Pancreas (tissue), 10 donors: ENCODE measurements around the gene MRPS5. TPM values are rescaled to one million over a fixed set of nuclear protein-coding genes. Genes with fewer than 3 reads are reported as not detected.

Source experiments
- ATAC-seq, 4 donors: fragments of 200-7000 bp; cut with Tn5 transposase; one replicate each; pipeline versions ENCODE4 v1.8.0 to v1.9.1; 2020; ENCODE audit warnings: mild to moderate bottlenecking in 4 of 4, moderate library complexity in 4 of 4
- DNase-seq, 6 donors: peaks; one replicate each; pipeline ENCODE4 v3.0.0-alpha.2; 2020
- FAIRE-seq: peaks from 2 replicates; lab custom pipeline; 2012; peaks lifted over from hg19 to GRCh38; lab: Jason Lieb, UNC
- H3K27ac ChIP-seq, 4 donors: fragments of 200-600 bp; sonication (generic); 1 replicate in 3 of 4; 2 replicates in 1 of 4; pipeline versions ENCODE4 v1.5.0 to v1.8.0; 2020
- H3K27me3 ChIP-seq, 4 donors: fragments of 200-600 bp; one replicate each; pipeline ENCODE4 v1.8.0; 2021
- H3K36me3 ChIP-seq, 3 donors: fragments of 200-600 bp; sonication (generic) in 1 of 3; one replicate each; pipeline versions ENCODE4 v1.5.0 to v1.8.0; 2020 to 2021
- H3K4me1 ChIP-seq, 3 donors: fragments of 200-600 bp; one replicate each; pipeline ENCODE4 v1.8.0; 2021
- H3K4me3 ChIP-seq, 4 donors: fragments of 200-600 bp; sonication (generic) in 2 of 4; one replicate each; pipeline versions ENCODE4 v1.5.0 to v1.8.0; 2020 to 2021
- H3K9me3 ChIP-seq, 4 donors: fragments of 200-600 bp; one replicate each; pipeline ENCODE4 v1.8.0; 2021
- WGBS, 2 donors: extraction: QIAGEN DNeasy Blood & Tissue Kit; methylation state at CpG; one replicate each; pipeline ENCODE4 v1.1.7; 2013; 5-methylcytosine and 5-hydroxymethylcytosine counted together
- intact Hi-C, 3 donors: fragments of 100-400 bp; cut with DNase I; formaldehyde crosslinking; loops; one replicate each; pipeline versions ENCODE4 v1.11.1 to v1.14.2; 2022
- polyA plus RNA-seq, 2 donors: library from polyadenylated mRNA; stranded (reverse); fragments of 200-250 nt; gene quantifications; one replicate each; pipeline ENCODE4 v1.2.3, GENCODE V29; 2013
- total RNA-seq, 6 donors: library from RNA; stranded (reverse); fragmentation: NEBNext Ultra II Directional in 4 of 6; extraction: Animal tissue kit (Norgen Biotek cat#: 25700) in 4 of 6; gene quantifications; one replicate each; pipeline versions ENCODE4 v1.2.1 to v1.2.4, GENCODE V29; 2021 to 2023
- TF ChIP-seq, protein P1 (sequence below), 4 donors: fragments of 200-600 bp; sonication (generic) in 3 of 4; IDR thresholded peaks; one replicate each; pipeline versions ENCODE4 v1.5.0 to v1.8.0; 2021; ENCODE audit warnings: antibody characterized with exemption in 4 of 4
- donor health status: healthy with polysubstance abuse.
- donor health status: DM: no; HTN: no; CAD: no; lungs with moderate emphysema.
- donor health status: DM: no; HTN: no; CAD: no.
- donor health status: control.
- donor health status: control.
- donor health status: Bipolar disorder and iron deficiency.
- donor health status: DM: yes; HTN: yes; CAD: no.
- donor health status: DM: no; HTN: no; CAD: no.
- donor health status: DM: no; HTN: no; CAD: no.
- donor health status: DM: yes; HTN: yes; CAD: no.

The MRPS5 gene
- total and polyA plus RNA-seq, 8 donors = 14.8 to 55.2 (median 19.9) TPM

DNA sequence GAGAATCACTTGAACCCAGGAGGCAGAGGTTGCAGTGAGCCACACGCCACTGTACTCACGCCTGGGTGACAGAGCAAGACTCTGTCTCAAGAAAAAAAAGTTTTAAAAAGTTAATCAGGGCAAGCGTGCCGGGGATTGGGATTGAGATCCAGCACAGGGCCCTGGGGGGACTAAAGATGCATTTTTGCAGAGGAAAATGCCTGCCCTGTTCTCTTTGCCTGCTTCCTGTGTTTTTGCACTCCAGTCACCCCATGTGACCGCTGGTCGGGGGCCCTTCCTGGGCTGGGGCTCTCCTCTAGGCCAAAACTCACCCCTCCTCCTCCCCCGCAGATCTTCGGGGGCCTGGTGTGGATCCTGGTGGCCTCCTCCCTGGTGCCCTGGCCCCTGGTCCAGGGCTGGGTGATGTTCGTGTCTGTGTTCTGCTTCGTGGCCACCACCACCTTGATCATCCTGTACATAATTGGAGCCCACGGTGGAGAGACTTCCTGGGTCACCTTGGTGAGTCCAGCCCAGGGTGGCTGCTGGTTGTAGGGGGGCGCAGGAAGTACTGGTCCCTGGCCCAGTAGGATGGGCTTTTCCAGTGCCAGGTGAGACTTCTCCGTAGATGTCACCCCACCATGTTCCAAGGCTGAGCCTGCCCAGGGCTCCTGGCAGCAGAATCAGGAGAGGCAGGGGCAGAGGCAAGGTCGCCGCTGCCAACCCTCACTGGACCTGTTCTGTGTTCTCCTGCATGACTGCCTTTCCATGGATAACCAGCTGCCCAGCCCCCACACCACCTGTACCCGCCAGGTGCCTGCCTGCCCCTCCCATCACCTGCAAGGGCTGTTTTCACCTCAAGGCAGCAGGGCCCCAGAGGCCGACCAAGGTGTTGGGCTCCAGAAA lies 73.7 kb downstream of the MRPS5 start:
- H3K9me3 ChIP-seq = no peaks in the 10 kb centered on the region
- FAIRE-seq = no peak

DNA sequence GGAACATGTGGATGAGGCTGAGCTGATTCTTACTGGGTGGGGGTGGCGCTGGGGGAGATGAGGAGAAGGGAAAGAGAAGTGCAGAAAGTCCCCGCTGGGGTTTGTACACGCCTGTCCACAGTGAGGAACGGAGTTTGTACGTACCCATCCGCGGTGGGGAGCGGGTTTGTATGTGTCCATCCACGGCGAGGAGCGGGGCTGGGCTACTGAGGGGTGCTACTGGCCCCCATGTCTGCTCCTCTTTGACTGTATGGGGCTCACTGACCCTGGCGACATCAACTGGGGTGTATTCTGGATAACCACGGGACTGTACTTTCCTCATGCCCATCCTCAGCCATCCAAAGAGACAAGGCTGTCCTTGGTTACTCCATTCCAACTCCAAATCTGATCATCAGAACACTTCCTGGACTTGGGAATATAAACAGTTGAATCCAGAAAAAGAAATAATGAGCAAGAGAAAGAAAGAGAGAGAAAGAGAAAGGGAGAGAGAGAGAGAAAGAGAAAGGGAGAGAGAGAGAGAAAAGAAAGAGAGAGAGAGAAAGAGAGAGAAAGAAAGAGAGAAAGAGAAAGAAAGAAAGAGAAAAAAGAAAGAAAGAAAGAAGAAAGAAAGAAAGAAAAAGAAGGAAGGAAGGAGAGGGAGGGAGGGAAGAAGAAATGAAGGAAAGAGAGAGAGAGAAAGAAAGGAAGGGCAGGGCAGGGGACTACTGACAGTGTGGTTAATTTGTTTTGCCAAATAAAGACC lies 75.1 kb downstream of the MRPS5 start:
- H3K27ac ChIP-seq = no peak overlapping the region
- no peak for FAIRE-seq
- intact Hi-C loops = no loop called here
- H3K4me1 ChIP-seq = no peaks in the 10 kb centered on the region
- no peaks in the 10 kb centered on the region for H3K36me3 ChIP-seq
- no peaks in the 10 kb centered on the region for H3K9me3 ChIP-seq
- WGBS, 2 donors = 72 to 81% methylated on average over 13 of the region's 13 CpGs
- TF ChIP-seq, protein P1, sequence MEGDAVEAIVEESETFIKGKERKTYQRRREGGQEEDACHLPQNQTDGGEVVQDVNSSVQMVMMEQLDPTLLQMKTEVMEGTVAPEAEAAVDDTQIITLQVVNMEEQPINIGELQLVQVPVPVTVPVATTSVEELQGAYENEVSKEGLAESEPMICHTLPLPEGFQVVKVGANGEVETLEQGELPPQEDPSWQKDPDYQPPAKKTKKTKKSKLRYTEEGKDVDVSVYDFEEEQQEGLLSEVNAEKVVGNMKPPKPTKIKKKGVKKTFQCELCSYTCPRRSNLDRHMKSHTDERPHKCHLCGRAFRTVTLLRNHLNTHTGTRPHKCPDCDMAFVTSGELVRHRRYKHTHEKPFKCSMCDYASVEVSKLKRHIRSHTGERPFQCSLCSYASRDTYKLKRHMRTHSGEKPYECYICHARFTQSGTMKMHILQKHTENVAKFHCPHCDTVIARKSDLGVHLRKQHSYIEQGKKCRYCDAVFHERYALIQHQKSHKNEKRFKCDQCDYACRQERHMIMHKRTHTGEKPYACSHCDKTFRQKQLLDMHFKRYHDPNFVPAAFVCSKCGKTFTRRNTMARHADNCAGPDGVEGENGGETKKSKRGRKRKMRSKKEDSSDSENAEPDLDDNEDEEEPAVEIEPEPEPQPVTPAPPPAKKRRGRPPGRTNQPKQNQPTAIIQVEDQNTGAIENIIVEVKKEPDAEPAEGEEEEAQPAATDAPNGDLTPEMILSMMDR (IDR thresholded peaks at IDR 0.05) = no peak
- no peaks in the 10 kb centered on the region for H3K27me3 ChIP-seq
- no peak for DNase-seq
- ATAC-seq = no peak
- H3K4me3 ChIP-seq = no peak overlapping the region

More for the DNA sequence above, 73.7 kb downstream of the MRPS5 start:
- Histone ChIP-seq H3K27ac (no peak overlapping the region), H3K4me1 (no peaks in the 10 kb centered on the region), H3K27me3 (no peaks in the 10 kb centered on the region), H3K36me3 (no peaks in the 10 kb centered on the region), H3K4me3 (no peak overlapping the region)
- ATAC-seq (no peak), DNase-seq (no peak)
- TF ChIP-seq, protein P1 (IDR thresholded peaks at IDR 0.05) = no peak
- WGBS, 2 donors = 69 to 72% methylated on average over 17 of the region's 17 CpGs
- intact Hi-C loops = no loop called here

DNA sequence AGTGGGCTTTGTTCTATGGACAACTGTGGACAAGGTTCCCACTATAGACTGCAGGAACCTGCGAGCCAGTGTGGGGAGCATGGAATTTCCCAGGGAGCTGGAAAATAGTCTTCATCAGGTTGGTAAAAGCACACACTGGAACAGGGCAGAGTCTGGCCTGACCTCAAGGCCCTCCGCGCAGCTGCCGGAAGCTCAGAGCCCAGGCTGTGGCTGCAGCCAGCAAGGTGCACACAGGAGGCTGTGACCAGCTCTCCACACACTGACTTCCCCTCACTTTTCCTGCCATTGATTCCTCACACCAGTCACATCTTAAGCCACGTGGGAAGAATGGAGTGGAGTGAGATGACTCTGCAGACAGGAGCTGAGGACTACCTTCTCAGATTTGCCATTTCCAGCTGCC lies 77.0 kb downstream of the MRPS5 start:
- H3K4me1 ChIP-seq = no peaks in the 10 kb centered on the region
- no peak for ATAC-seq
- no peaks in the 10 kb centered on the region for H3K9me3 ChIP-seq
- TF ChIP-seq, protein P1 (IDR thresholded peaks at IDR 0.05) = no peak
- H3K4me3 ChIP-seq = no peak overlapping the region
- H3K27ac ChIP-seq = no peak overlapping the region
- 86 to 88% methylated on average over 5 of the region's 5 CpGs for WGBS, 2 donors
- no peak for FAIRE-seq
- H3K27me3 ChIP-seq = no peaks in the 10 kb centered on the region
- no peaks in the 10 kb centered on the region for H3K36me3 ChIP-seq
- intact Hi-C loops = no loop called here
- DNase-seq = no peak

DNA sequence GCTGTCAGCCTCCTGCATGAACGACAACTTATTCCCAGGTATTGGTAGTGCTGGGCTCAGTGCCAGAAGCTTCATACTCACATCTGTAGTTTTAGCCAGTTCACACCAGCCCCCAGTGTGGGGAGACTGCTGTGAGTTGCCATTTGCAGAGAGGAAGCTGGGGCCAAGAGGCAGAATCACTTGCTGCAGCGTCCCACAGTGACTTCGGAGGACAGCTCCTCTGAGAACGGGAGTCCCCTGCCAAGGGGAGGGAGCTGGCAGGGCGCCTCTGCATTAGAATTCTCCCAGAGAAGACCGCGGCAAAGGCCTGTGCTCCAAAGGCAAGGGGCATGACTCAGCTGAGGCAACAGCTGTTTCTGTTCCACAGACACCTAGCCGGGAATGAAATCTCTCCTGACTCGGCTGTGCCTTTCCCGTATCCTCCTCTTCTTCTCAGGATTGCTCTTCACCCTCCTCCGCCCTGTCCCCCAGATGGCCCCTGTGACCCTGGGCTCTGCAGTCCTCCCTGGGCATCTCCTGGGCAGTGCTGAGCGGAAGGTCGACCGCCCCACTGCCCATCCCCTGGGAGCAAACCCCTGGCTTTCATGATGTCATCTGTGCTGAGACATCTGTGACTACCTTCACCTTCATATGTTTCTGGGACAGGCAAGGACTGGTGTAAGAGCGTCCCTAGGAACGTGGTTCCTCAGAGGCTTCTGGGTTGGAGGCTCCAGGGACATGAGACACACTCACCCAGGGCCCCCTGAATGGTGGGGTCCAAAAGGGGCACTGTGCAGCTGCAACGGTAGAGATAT lies 78.1 kb downstream of the MRPS5 start:
- TF ChIP-seq, protein P1 (IDR thresholded peaks at IDR 0.05) = no peak
- H3K36me3 ChIP-seq = no peaks in the 10 kb centered on the region
- DNase-seq (peak; percentile 78 to 89 (median 82)), FAIRE-seq (no peak), ATAC-seq (peak; percentile 94 to 99 (median 97))
- H3K27me3 ChIP-seq = no peaks in the 10 kb centered on the region
- no peaks in the 10 kb centered on the region for H3K9me3 ChIP-seq
- 38% methylated on average over 17 of the region's 17 CpGs for WGBS, 2 donors
- no peaks in the 10 kb centered on the region for H3K4me1 ChIP-seq
- H3K27ac ChIP-seq = no peak overlapping the region
- intact Hi-C loops = no loop called here
- no peak overlapping the region for H3K4me3 ChIP-seq
